Panc1 (cell line): ENCODE data around the gene VARS1. TPM values are rescaled to one million over a fixed set of nuclear protein-coding genes. Genes with fewer than 3 reads are reported as not detected.
"Not testable (repeated sequence)": the region's sequence is repeated elsewhere in the genome, so short reads cannot be mapped to it uniquely, and the experiment has no call there.

ENCODE experiments used
- ATAC-seq: fragments of 200-7000 bp; cut with Tn5 transposase; 2 replicates; pipeline ENCODE4 v1.9.1; 2020; ENCODE audit warnings: mild to moderate bottlenecking, moderate library complexity
- BruUV-seq: library from RNA; stranded (reverse); fragments of 400-500 nt; replicated peaks from 2 replicates; lab custom pipeline; 2021; lab: Mats Ljungman, UMichigan
- CTCF ChIA-PET: fragments of 300-600 bp; sonication (Branson Sonifier 250); formaldehyde crosslinking; loops from one replicate; lab custom pipeline; 2022; ENCODE audit warnings: antibody characterized with exemption; lab: Charles Lee
- POLR2A ChIA-PET: fragments of 300-600 bp; sonication (Branson Sonifier 250); formaldehyde crosslinking; loops from one replicate; lab custom pipeline; 2022; ENCODE audit warnings: antibody characterized with exemption; lab: Charles Lee
- DNase-seq: peaks from one replicate; pipeline ENCODE4 v3.0.0-alpha.2; 2010; ENCODE audit warnings: low read depth, low spot score
- H3K27ac ChIP-seq: 2 replicates; pipeline ENCODE4 v1.5.1; 2011; ENCODE audit warnings: mild to moderate bottlenecking, low read length, inconsistent platforms
- H3K27me3 ChIP-seq: fragments of 200-500 bp; sonication (Bioruptor generic); 2 replicates; pipeline ENCODE4 v1.6.0; 2014; ENCODE audit warnings: low read length, inconsistent platforms; ENCODE audit not compliant: control insufficient read depth, insufficient read depth
- H3K36me3 ChIP-seq: fragments of 200-500 bp; sonication (Bioruptor generic); 2 replicates; pipeline ENCODE4 v1.5.1; 2014; ENCODE audit warnings: inconsistent platforms, mild to moderate bottlenecking, low read length, moderate library complexity; ENCODE audit not compliant: control insufficient read depth, insufficient read depth
- H3K4me1 ChIP-seq: 2 replicates; pipeline ENCODE4 v1.5.1; 2011; ENCODE audit warnings: inconsistent platforms, mild to moderate bottlenecking, low read length, moderate library complexity; ENCODE audit not compliant: control insufficient read depth, insufficient read depth
- H3K4me3 ChIP-seq, 2 experiments: 2 replicates each; pipeline ENCODE4 v1.5.1; 2011 to 2012; ENCODE audit warnings: low read depth in 2 of 2, low read length in 2 of 2, mild to moderate bottlenecking in 2 of 2, inconsistent platforms in 1 of 2, moderate library complexity in 1 of 2
- H3K9me3 ChIP-seq: fragments of 200-500 bp; sonication (Bioruptor generic); 2 replicates; pipeline ENCODE4 v1.5.1; 2014; ENCODE audit warnings: low read depth, mild to moderate bottlenecking, inconsistent platforms, low read length, moderate library complexity; ENCODE audit not compliant: control insufficient read depth, insufficient read depth
- CTCF ChIP-seq: fragments of 450-650 bp; IDR thresholded peaks from 2 replicates; pipeline ENCODE4 v1.5.1; 2017; ENCODE audit warnings: mild to moderate bottlenecking
- POLR2AphosphoS5 ChIP-seq: IDR thresholded peaks from 2 replicates; pipeline ENCODE4 v1.6.1; 2012; ENCODE audit warnings: mild to moderate bottlenecking, low read depth, low read length, moderate library complexity
- REST ChIP-seq, 2 experiments: IDR thresholded peaks; 2 replicates each; pipeline ENCODE4 v1.6.1; 2011 to 2012; ENCODE audit warnings: low read depth in 2 of 2, control low read depth in 1 of 2, low read length in 1 of 2, mild to moderate bottlenecking in 1 of 2, moderate library complexity in 1 of 2; ENCODE audit not compliant: insufficient read depth in 1 of 2
- SIN3A ChIP-seq: IDR thresholded peaks from 2 replicates; pipeline ENCODE4 v1.6.1; 2012; ENCODE audit warnings: low read depth, mild to moderate bottlenecking, low read length, moderate library complexity, borderline replicate concordance; ENCODE audit not compliant: insufficient read depth
- TCF7L2 ChIP-seq: IDR thresholded peaks from 2 replicates; pipeline ENCODE4 v1.6.1; 2011; ENCODE audit warnings: mild to moderate bottlenecking, low read depth, low read length, inconsistent platforms
- in situ Hi-C: cut with HindIII; loops from 2 replicates; pipeline ENCODE4 v1.10.0; 2016; ENCODE audit warnings: low sequenced_read_pairs, low pct_unique_long_range_greater_than_20kb
- intact Hi-C: fragments of 100-400 bp; cut with micrococcal nuclease; formaldehyde crosslinking; loops from one replicate; pipeline ENCODE4 v1.10.0; 2022; ENCODE audit not compliant: unreplicated experiment
- total RNA-seq: library from RNA; stranded (reverse); gene quantifications from one replicate; pipeline ENCODE4 v1.2.1, GENCODE V29; 2021; ENCODE audit not compliant: unreplicated experiment

The VARS1 gene
- total RNA-seq, 1 experiment from 2014 or later, result 229 TPM

GRCh38 chr6:31794294-31794865, 1.2 kb downstream of the VARS1 start:
- Histone ChIP-seq H3K27ac (peak overlapping the region; percentile 99), H3K4me3 (peak overlapping the region; percentile 92 to 99), H3K36me3 (peaks cover 8% of the 10 kb centered on the region), H3K9me3 (no peaks in the 10 kb centered on the region), H3K4me1 (peaks cover 21% of the 10 kb centered on the region), H3K27me3 (no peaks in the 10 kb centered on the region)
- no peak for ATAC-seq
- intact Hi-C loops, result no loop called here
- POLR2A ChIA-PET, result no interaction called here
- in situ Hi-C loops, result no loop called here
- DNase-seq, result no peak
- TF ChIP-seq SIN3A, result no peak
- no peak for TF ChIP-seq POLR2AphosphoS5
- no peak for TF ChIP-seq REST (IDR thresholded peaks at IDR 0.05; ENCODE audit: insufficient read depth in 1 of 2, low read depth in 2 of 2, low read length in 1 of 2)
- no peak for TF ChIP-seq TCF7L2
- no peak for TF ChIP-seq CTCF
- TSS peak; percentile 84 for BruUV-seq
- CTCF ChIA-PET, result no interaction called here

- H3K9me3 ChIP-seq, ATAC-seq, BruUV-seq, H3K27me3 ChIP-seq, in situ Hi-C loops, intact Hi-C loops, CTCF ChIA-PET, DNase-seq: not testable (repeated sequence)
- Histone ChIP-seq H3K4me1 (peaks cover 21% of the 10 kb centered on the region), H3K36me3 (peaks cover 13% of the 10 kb centered on the region), H3K4me3 (peak overlapping the region; percentile 92 to 99), H3K27ac (peak overlapping the region; percentile 99)
- POLR2A ChIA-PET, result interaction anchor here (0.7 kb wide), 1 partner anchor 40 kb away, joined by 6 read pairs; no protein-coding TSS in a partner anchor
Measured at GRCh38 chr6:31793927-31794245, 1.7 kb downstream of the VARS1 start.

GRCh38 chr6:31792761-31793171, 2.8 kb downstream of the VARS1 start:
- POLR2A ChIA-PET, result interaction anchor here (0.6 kb wide), 2 partner anchors 35 to 63 kb away, joined by 3 to 5 read pairs; partner anchors contain the start of gene HSPA1B
- intact Hi-C loops, result no loop called here
- ATAC-seq (peak; percentile 34), DNase-seq (no peak)
- no TSS peak for BruUV-seq
- Histone ChIP-seq H3K4me1 (peaks cover 21% of the 10 kb centered on the region), H3K4me3 (peak overlapping the region; percentile 92 to 99), H3K27me3 (no peaks in the 10 kb centered on the region), H3K9me3 (no peaks in the 10 kb centered on the region), H3K27ac (peak overlapping the region; percentile 99), H3K36me3 (peaks cover 14% of the 10 kb centered on the region)
- CTCF ChIA-PET, result no interaction called here
- in situ Hi-C loops, result no loop called here
- TF ChIP-seq SIN3A (0 out of 2 replicates have a peak, but pooled peaks have one; percentile 22), REST (IDR thresholded peaks at IDR 0.05; ENCODE audit: insufficient read depth in 1 of 2, low read depth in 2 of 2, low read length in 1 of 2) (no peak), POLR2AphosphoS5 (no peak)
